ENCODE measurements around the gene GLRX3. TPM values are rescaled to one million over a fixed set of nuclear protein-coding genes. Genes with fewer than 3 reads are reported as not detected.

Gene GLRX3
- total and polyA plus RNA-seq, 2 experiments from 2014 or later = 141 to 201 TPM

DNA sequence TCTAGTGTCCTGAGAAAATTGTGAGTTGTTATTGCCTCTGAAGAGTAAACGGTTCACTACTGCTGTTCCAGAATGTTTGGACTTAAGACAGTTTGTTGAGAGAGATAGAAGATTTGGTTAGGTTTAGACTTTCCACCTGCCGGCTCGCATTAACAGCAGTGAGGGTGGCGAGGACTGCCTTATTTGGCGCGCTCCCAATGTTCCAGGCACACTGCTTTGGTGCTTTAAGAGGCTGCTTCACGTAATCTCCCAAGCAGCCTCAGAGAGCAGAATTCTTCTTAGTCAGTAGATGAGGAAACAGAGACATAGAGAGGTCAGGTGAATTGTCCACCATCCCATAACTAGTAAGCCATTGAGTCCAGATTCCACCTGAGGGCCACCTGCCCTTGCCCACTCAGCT is 41.1 kb downstream of the GLRX3 start:
- Histone ChIP-seq H4K20me1 (replicated peaks; ENCODE audit: insufficient read depth) (peaks cover 10% of the 10 kb centered on the region; the same call in 1 of the 2 replicates), H3F3A (replicated peaks; ENCODE audit: low read depth) (no peaks in the 10 kb centered on the region), H3K79me2 (replicated peaks; ENCODE audit: insufficient read depth) (no peaks in the 10 kb centered on the region), H3K4me1 (ENCODE audit: insufficient read depth) (no peaks in the 10 kb centered on the region), H3K4me2 (no peak overlapping the region), H3K36me3 (ENCODE audit: insufficient read depth) (peaks cover 28% of the 10 kb centered on the region), H3K9me2 (ENCODE audit: insufficient read depth) (no peaks in the 10 kb centered on the region), H3K4me3 (no peak overlapping the region), H2AFZ (no peak overlapping the region), H3K27me3 (ENCODE audit: insufficient read depth) (no peaks in the 10 kb centered on the region), H3K27ac (ENCODE audit: low read depth) (no peak overlapping the region)
- no peak for TF ChIP-seq ZNF331 (CRISPR knock-in tag; IDR thresholded peaks at IDR 0.05; ENCODE audit: low read depth)
- TF ChIP-seq, protein P1, sequence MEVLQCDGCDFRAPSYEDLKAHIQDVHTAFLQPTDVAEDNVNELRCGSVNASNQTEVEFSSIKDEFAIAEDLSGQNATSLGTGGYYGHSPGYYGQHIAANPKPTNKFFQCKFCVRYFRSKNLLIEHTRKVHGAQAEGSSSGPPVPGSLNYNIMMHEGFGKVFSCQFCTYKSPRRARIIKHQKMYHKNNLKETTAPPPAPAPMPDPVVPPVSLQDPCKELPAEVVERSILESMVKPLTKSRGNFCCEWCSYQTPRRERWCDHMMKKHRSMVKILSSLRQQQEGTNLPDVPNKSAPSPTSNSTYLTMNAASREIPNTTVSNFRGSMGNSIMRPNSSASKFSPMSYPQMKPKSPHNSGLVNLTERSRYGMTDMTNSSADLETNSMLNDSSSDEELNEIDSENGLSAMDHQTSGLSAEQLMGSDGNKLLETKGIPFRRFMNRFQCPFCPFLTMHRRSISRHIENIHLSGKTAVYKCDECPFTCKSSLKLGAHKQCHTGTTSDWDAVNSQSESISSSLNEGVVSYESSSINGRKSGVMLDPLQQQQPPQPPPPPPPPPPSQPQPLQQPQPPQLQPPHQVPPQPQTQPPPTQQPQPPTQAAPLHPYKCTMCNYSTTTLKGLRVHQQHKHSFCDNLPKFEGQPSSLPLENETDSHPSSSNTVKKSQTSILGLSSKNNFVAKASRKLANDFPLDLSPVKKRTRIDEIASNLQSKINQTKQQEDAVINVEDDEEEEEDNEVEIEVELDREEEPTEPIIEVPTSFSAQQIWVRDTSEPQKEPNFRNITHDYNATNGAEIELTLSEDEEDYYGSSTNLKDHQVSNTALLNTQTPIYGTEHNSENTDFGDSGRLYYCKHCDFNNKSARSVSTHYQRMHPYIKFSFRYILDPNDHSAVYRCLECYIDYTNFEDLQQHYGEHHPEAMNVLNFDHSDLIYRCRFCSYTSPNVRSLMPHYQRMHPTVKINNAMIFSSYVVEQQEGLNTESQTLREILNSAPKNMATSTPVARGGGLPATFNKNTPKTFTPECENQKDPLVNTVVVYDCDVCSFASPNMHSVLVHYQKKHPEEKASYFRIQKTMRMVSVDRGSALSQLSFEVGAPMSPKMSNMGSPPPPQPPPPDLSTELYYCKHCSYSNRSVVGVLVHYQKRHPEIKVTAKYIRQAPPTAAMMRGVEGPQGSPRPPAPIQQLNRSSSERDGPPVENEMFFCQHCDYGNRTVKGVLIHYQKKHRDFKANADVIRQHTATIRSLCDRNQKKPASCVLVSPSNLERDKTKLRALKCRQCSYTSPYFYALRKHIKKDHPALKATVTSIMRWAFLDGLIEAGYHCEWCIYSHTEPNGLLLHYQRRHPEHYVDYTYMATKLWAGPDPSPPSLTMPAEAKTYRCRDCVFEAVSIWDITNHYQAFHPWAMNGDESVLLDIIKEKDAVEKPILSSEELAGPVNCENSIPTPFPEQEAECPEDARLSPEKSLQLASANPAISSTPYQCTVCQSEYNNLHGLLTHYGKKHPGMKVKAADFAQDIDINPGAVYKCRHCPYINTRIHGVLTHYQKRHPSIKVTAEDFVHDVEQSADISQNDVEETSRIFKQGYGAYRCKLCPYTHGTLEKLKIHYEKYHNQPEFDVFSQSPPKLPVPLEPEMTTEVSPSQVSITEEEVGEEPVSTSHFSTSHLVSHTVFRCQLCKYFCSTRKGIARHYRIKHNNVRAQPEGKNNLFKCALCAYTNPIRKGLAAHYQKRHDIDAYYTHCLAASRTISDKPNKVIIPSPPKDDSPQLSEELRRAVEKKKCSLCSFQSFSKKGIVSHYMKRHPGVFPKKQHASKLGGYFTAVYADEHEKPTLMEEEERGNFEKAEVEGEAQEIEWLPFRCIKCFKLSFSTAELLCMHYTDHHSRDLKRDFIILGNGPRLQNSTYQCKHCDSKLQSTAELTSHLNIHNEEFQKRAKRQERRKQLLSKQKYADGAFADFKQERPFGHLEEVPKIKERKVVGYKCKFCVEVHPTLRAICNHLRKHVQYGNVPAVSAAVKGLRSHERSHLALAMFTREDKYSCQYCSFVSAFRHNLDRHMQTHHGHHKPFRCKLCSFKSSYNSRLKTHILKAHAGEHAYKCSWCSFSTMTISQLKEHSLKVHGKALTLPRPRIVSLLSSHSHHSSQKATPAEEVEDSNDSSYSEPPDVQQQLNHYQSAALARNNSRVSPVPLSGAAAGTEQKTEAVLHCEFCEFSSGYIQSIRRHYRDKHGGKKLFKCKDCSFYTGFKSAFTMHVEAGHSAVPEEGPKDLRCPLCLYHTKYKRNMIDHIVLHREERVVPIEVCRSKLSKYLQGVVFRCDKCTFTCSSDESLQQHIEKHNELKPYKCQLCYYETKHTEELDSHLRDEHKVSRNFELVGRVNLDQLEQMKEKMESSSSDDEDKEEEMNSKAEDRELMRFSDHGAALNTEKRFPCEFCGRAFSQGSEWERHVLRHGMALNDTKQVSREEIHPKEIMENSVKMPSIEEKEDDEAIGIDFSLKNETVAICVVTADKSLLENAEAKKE (CRISPR knock-in tag; IDR thresholded peaks at IDR 0.05) = no peak
- TF ChIP-seq CREB1 (CRISPR knock-in tag; IDR thresholded peaks at IDR 0.05; ENCODE audit: low read depth) = no peak
- TF ChIP-seq, protein P2, sequence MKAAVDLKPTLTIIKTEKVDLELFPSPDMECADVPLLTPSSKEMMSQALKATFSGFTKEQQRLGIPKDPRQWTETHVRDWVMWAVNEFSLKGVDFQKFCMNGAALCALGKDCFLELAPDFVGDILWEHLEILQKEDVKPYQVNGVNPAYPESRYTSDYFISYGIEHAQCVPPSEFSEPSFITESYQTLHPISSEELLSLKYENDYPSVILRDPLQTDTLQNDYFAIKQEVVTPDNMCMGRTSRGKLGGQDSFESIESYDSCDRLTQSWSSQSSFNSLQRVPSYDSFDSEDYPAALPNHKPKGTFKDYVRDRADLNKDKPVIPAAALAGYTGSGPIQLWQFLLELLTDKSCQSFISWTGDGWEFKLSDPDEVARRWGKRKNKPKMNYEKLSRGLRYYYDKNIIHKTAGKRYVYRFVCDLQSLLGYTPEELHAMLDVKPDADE (IDR thresholded peaks at IDR 0.05) = no peak
- TF ChIP-seq, protein P3, sequence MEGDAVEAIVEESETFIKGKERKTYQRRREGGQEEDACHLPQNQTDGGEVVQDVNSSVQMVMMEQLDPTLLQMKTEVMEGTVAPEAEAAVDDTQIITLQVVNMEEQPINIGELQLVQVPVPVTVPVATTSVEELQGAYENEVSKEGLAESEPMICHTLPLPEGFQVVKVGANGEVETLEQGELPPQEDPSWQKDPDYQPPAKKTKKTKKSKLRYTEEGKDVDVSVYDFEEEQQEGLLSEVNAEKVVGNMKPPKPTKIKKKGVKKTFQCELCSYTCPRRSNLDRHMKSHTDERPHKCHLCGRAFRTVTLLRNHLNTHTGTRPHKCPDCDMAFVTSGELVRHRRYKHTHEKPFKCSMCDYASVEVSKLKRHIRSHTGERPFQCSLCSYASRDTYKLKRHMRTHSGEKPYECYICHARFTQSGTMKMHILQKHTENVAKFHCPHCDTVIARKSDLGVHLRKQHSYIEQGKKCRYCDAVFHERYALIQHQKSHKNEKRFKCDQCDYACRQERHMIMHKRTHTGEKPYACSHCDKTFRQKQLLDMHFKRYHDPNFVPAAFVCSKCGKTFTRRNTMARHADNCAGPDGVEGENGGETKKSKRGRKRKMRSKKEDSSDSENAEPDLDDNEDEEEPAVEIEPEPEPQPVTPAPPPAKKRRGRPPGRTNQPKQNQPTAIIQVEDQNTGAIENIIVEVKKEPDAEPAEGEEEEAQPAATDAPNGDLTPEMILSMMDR (conservative IDR thresholded peaks at IDR 0.05; ENCODE audit: low read depth in 2 of 2) = no peak
- TF ChIP-seq, protein P4, sequence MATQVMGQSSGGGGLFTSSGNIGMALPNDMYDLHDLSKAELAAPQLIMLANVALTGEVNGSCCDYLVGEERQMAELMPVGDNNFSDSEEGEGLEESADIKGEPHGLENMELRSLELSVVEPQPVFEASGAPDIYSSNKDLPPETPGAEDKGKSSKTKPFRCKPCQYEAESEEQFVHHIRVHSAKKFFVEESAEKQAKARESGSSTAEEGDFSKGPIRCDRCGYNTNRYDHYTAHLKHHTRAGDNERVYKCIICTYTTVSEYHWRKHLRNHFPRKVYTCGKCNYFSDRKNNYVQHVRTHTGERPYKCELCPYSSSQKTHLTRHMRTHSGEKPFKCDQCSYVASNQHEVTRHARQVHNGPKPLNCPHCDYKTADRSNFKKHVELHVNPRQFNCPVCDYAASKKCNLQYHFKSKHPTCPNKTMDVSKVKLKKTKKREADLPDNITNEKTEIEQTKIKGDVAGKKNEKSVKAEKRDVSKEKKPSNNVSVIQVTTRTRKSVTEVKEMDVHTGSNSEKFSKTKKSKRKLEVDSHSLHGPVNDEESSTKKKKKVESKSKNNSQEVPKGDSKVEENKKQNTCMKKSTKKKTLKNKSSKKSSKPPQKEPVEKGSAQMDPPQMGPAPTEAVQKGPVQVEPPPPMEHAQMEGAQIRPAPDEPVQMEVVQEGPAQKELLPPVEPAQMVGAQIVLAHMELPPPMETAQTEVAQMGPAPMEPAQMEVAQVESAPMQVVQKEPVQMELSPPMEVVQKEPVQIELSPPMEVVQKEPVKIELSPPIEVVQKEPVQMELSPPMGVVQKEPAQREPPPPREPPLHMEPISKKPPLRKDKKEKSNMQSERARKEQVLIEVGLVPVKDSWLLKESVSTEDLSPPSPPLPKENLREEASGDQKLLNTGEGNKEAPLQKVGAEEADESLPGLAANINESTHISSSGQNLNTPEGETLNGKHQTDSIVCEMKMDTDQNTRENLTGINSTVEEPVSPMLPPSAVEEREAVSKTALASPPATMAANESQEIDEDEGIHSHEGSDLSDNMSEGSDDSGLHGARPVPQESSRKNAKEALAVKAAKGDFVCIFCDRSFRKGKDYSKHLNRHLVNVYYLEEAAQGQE (IDR thresholded peaks at IDR 0.05; ENCODE audit: unreplicated experiment) = no peak
- TF ChIP-seq JUNB (IDR thresholded peaks at IDR 0.05; ENCODE audit: unreplicated experiment) = no peak
- TF ChIP-seq EZH2 (IDR thresholded peaks at IDR 0.05; ENCODE audit: low read depth, unreplicated experiment) = no peak
- TF ChIP-seq POLR2AphosphoS5 (IDR thresholded peaks at IDR 0.05; ENCODE audit: low read depth) = no peak
- no peak for TF ChIP-seq NANOG (IDR thresholded peaks at IDR 0.05; ENCODE audit: borderline replicate concordance)
- TF ChIP-seq EZH2phosphoT487 (IDR thresholded peaks at IDR 0.05; ENCODE audit: unreplicated experiment) = no peak
- TF ChIP-seq ZNF114 (CRISPR knock-in tag; IDR thresholded peaks at IDR 0.05) = no peak
- TF ChIP-seq STAT1 (IDR thresholded peaks at IDR 0.05; ENCODE audit: unreplicated experiment) = no peak
- H3K27ac Mint-ChIP-seq = no peak overlapping the region
- no peaks in the 10 kb centered on the region for H3K27me3 Mint-ChIP-seq (ENCODE audit: insufficient read depth, low read depth, poor library complexity)
- H3K4me1 Mint-ChIP-seq = no peaks in the 10 kb centered on the region; the same call in 2 of the 3 replicates
- H3K9me3 Mint-ChIP-seq = no peaks in the 10 kb centered on the region
- H3K36me3 Mint-ChIP-seq (ENCODE audit: low read depth) = peaks cover 48% of the 10 kb centered on the region
- ATAC-seq (no peak), DNase-seq (ENCODE audit: low spot score) (no peak)
- H3K4me3 Mint-ChIP-seq = no peak overlapping the region
